HepG2 (cell line): ENCODE measurements around the gene NUDT21. TPM values are rescaled to one million over a fixed set of nuclear protein-coding genes. Genes with fewer than 3 reads are reported as not detected.

Experiments used
- DDIT3 ChIP-seq: sonication (generic); formaldehyde crosslinking; IDR thresholded peaks from 2 replicates; pipeline ENCODE4 v1.4.0; 2020; ENCODE audit warnings: mild to moderate bottlenecking, missing genetic modification reagents
- HDAC2 ChIP-seq: sonication (generic); formaldehyde crosslinking; IDR thresholded peaks from 2 replicates; pipeline ENCODE4 v1.4.0; 2020; ENCODE audit warnings: missing genetic modification reagents
- KMT2A ChIP-seq: sonication (generic); formaldehyde crosslinking; IDR thresholded peaks from 2 replicates; pipeline ENCODE4 v1.4.0; 2020; ENCODE audit warnings: missing genetic modification reagents
- NR1H2 ChIP-seq: sonication (generic); formaldehyde crosslinking; IDR thresholded peaks from 2 replicates; pipeline ENCODE4 v1.8.1; 2022; ENCODE audit warnings: low read depth, missing genetic modification reagents, borderline replicate concordance
- NR2C2 ChIP-seq: sonication (generic); formaldehyde crosslinking; IDR thresholded peaks from 2 replicates; pipeline ENCODE4 v1.4.0; 2020; ENCODE audit warnings: missing genetic modification reagents, mild to moderate bottlenecking, moderate library complexity, borderline replicate concordance
- TARDBP ChIP-seq: sonication (generic); formaldehyde crosslinking; IDR thresholded peaks from 2 replicates; pipeline ENCODE4 v1.8.0; 2022; ENCODE audit warnings: mild to moderate bottlenecking, missing genetic modification reagents
- ZBTB7A ChIP-seq: sonication (generic); formaldehyde crosslinking; IDR thresholded peaks from 2 replicates; pipeline ENCODE4 v1.8.0; 2022; ENCODE audit warnings: mild to moderate bottlenecking, missing genetic modification reagents
- ZNF142 ChIP-seq: sonication (generic); formaldehyde crosslinking; IDR thresholded peaks from 2 replicates; pipeline ENCODE4 v1.4.0; 2020; ENCODE audit warnings: missing genetic modification reagents
- ZNF350 ChIP-seq: sonication (generic); formaldehyde crosslinking; IDR thresholded peaks from 2 replicates; pipeline ENCODE4 v1.4.0; 2020; ENCODE audit warnings: mild to moderate bottlenecking, low read depth, missing genetic modification reagents, borderline replicate concordance
- ZNF670 ChIP-seq: sonication (generic); formaldehyde crosslinking; IDR thresholded peaks from 2 replicates; pipeline ENCODE4 v1.8.0; 2022; ENCODE audit warnings: mild to moderate bottlenecking, missing genetic modification reagents, borderline replicate concordance
- ZNF691 ChIP-seq: sonication (generic); formaldehyde crosslinking; IDR thresholded peaks from 2 replicates; pipeline ENCODE4 v1.4.0; 2020; ENCODE audit warnings: missing genetic modification reagents, low read depth, mild to moderate bottlenecking, borderline replicate concordance
- ZNF850 ChIP-seq: sonication (generic); formaldehyde crosslinking; conservative IDR thresholded peaks from 2 replicates; pipeline ENCODE4 v1.9.0; 2021; ENCODE audit warnings: mild to moderate bottlenecking, missing genetic modification reagents
- polyA plus RNA-seq, 8 experiments: library from polyadenylated mRNA; depleted of rRNA in 3 of 8; stranded (reverse) in 7 of 8; unstranded in 1 of 8; fragments of >200 nt; fragmentation: Illumina TruSeq in 4 of 8; extraction: Trizol in 4 of 8; gene quantifications; 2 replicates each; pipeline versions ENCODE4 v1.2.1 to v1.2.3, GENCODE V29; 2011 to 2016; ENCODE audit warnings: low read depth in 4 of 8, missing spikeins in 1 of 8, mixed read lengths in 1 of 8; ENCODE audit not compliant: insufficient read depth in 1 of 8
- total RNA-seq, 5 experiments: library from RNA; depleted of rRNA; stranded (reverse); fragments of >200 nt; fragmentation: Illumina TruSeq; extraction: Trizol; gene quantifications; 2 replicates each; pipeline ENCODE4 v1.2.3, GENCODE V29; 2016; ENCODE audit warnings: low read depth in 1 of 5

NUDT21 gene
- total and polyA plus RNA-seq, 2 of the 13 experiments (the other 11 are each of a cell fraction or from before 2014, with no cell fraction given) = 177 to 210 TPM

GRCh38 chr16:56424404-56424764, 26.7 kb downstream of the NUDT21 start (continued):
- TF ChIP-seq ZNF142 = no peak
- TF ChIP-seq DDIT3 (CRISPR knock-in tag) = no peak
- TF ChIP-seq ZNF850 (CRISPR knock-in tag) = 0 out of 2 replicates have a peak, but pooled peaks have one; percentile 46
- 0 out of 2 replicates have a peak, but pooled peaks have one; percentile 21 for TF ChIP-seq NR1H2 (CRISPR knock-in tag)
- 0 out of 2 replicates have a peak, but pooled peaks have one; percentile 18 for TF ChIP-seq TARDBP (CRISPR knock-in tag)
- TF ChIP-seq ZNF350 = 0 out of 2 replicates have a peak, but pooled peaks have one; percentile 32
- TF ChIP-seq ZNF670 = 0 out of 2 replicates have a peak, but pooled peaks have one; percentile 57
- 0 out of 2 replicates have a peak, but pooled peaks have one; percentile 15 for TF ChIP-seq ZNF691 (CRISPR knock-in tag)
- peak; percentile 46; the same call in 1 of the 2 replicates for TF ChIP-seq KMT2A (CRISPR knock-in tag)
- 0 out of 2 replicates have a peak, but pooled peaks have one; percentile 9 for TF ChIP-seq HDAC2 (CRISPR knock-in tag)
- 0 out of 2 replicates have a peak, but pooled peaks have one; percentile 9 for TF ChIP-seq ZBTB7A (CRISPR knock-in tag)
- TF ChIP-seq NR2C2 (CRISPR knock-in tag) = 0 out of 2 replicates have a peak, but pooled peaks have one; percentile 9
- TF ChIP-seq, all 625 proteins: peak for 13
